Liver (tissue), 9 donors: ENCODE measurements around the gene CMIP. TPM values are rescaled to one million over a fixed set of nuclear protein-coding genes. Genes with fewer than 3 reads are reported as not detected.

Experiments
- DNase-seq: peaks from one replicate; pipeline ENCODE4 v3.0.0-alpha.2; 2017; ENCODE audit warnings: low spot score
- H3K27ac ChIP-seq, 2 donors: one replicate each; pipeline ENCODE4 v1.7.0; 2013; ENCODE audit warnings: inconsistent platforms in 2 of 2, low read length in 2 of 2, control low read depth in 1 of 2, low read depth in 1 of 2, mild to moderate bottlenecking in 1 of 2
- H3K27me3 ChIP-seq, 4 donors: one replicate each; pipeline versions ENCODE4 v1.6.1 to v1.7.0; 2013; ENCODE audit warnings: low read length in 3 of 4, inconsistent platforms in 1 of 4, mild to moderate bottlenecking in 1 of 4, moderate library complexity in 1 of 4; ENCODE audit not compliant: control insufficient read depth in 4 of 4, insufficient read depth in 4 of 4
- H3K36me3 ChIP-seq, 4 donors: one replicate each; pipeline versions ENCODE4 v1.6.1 to v1.7.0; 2013; ENCODE audit warnings: low read length in 3 of 4, mild to moderate bottlenecking in 3 of 4, low read depth in 1 of 4, moderate library complexity in 1 of 4; ENCODE audit not compliant: control insufficient read depth in 4 of 4, insufficient read depth in 3 of 4
- H3K4me1 ChIP-seq, 4 donors: one replicate each; pipeline versions ENCODE4 v1.6.1 to v1.7.0; 2013; ENCODE audit warnings: low read length in 3 of 4, mild to moderate bottlenecking in 3 of 4, moderate library complexity in 1 of 4; ENCODE audit not compliant: control insufficient read depth in 4 of 4, insufficient read depth in 4 of 4
- H3K4me3 ChIP-seq, 3 donors: one replicate each; pipeline versions ENCODE4 v1.6.1 to v1.7.0; 2013; ENCODE audit warnings: low read length in 3 of 3, control low read depth in 1 of 3, low read depth in 1 of 3, mild to moderate bottlenecking in 1 of 3
- H3K9ac ChIP-seq, 2 donors: one replicate each; pipeline ENCODE4 v1.7.0; 2013; ENCODE audit warnings: low read length in 2 of 2, mild to moderate bottlenecking in 2 of 2, moderate library complexity in 2 of 2, control low read depth in 1 of 2, low read depth in 1 of 2
- H3K9me3 ChIP-seq, 4 donors: one replicate each; pipeline versions ENCODE4 v1.6.1 to v1.7.0; 2013; ENCODE audit warnings: low read length in 3 of 4; ENCODE audit not compliant: control insufficient read depth in 4 of 4
- ATF3 ChIP-seq: IDR thresholded peaks from 2 replicates; pipeline ENCODE4 v1.6.1; 2016; ENCODE audit warnings: antibody characterized with exemption
- CTCF ChIP-seq: fragments of 150-350 bp; IDR thresholded peaks from 2 replicates; pipeline ENCODE4 v1.5.1; 2017; ENCODE audit warnings: improper control_type of control experiment, low read depth, low read length; ENCODE audit not compliant: missing input control
- EGR1 ChIP-seq, 2 donors: IDR thresholded peaks; 2 replicates each; pipeline ENCODE4 v1.6.1; 2016 to 2018; ENCODE audit warnings: antibody characterized with exemption in 2 of 2, low read depth in 2 of 2
- FOXA1 ChIP-seq: IDR thresholded peaks from 2 replicates; pipeline ENCODE4 v1.6.1; 2016; ENCODE audit warnings: antibody characterized with exemption
- FOXA2 ChIP-seq: IDR thresholded peaks from 2 replicates; pipeline ENCODE4 v1.6.1; 2016; ENCODE audit warnings: antibody characterized with exemption
- GABPA ChIP-seq, 2 donors: IDR thresholded peaks in 1 of 2; conservative IDR thresholded peaks in 1 of 2; 2 replicates each; pipeline ENCODE4 v1.6.1; 2016; ENCODE audit warnings: antibody characterized with exemption in 2 of 2, mild to moderate bottlenecking in 1 of 2, moderate library complexity in 1 of 2
- HNF4A ChIP-seq, 2 donors: conservative IDR thresholded peaks; 2 replicates each; pipeline ENCODE4 v1.6.1; 2016; ENCODE audit warnings: antibody characterized with exemption in 2 of 2, mild to moderate bottlenecking in 2 of 2
- HNF4G ChIP-seq: IDR thresholded peaks from 2 replicates; pipeline ENCODE4 v1.6.1; 2016; ENCODE audit warnings: antibody characterized with exemption
- JUND ChIP-seq, 2 donors: IDR thresholded peaks; 2 replicates each; pipeline ENCODE4 v1.6.1; 2016; ENCODE audit warnings: antibody characterized with exemption in 2 of 2
- MAX ChIP-seq: IDR thresholded peaks from 2 replicates; pipeline ENCODE4 v1.6.1; 2016; ENCODE audit warnings: antibody characterized with exemption
- NR2F2 ChIP-seq: IDR thresholded peaks from 2 replicates; pipeline ENCODE4 v1.6.1; 2016; ENCODE audit warnings: antibody characterized with exemption
- RAD21 ChIP-seq, 2 donors: IDR thresholded peaks; 2 replicates each; pipeline ENCODE4 v1.6.1; 2016; ENCODE audit warnings: antibody characterized with exemption in 2 of 2, mild to moderate bottlenecking in 2 of 2
- REST ChIP-seq: IDR thresholded peaks from 2 replicates; pipeline ENCODE4 v1.6.1; 2016; ENCODE audit warnings: antibody characterized with exemption, mild to moderate bottlenecking
- RXRA ChIP-seq, 2 donors: IDR thresholded peaks; 2 replicates each; pipeline ENCODE4 v1.6.1; 2017 to 2018; ENCODE audit warnings: antibody characterized with exemption in 2 of 2, mild to moderate bottlenecking in 1 of 2
- SP1 ChIP-seq: IDR thresholded peaks from 2 replicates; pipeline ENCODE4 v1.6.1; 2018; ENCODE audit warnings: antibody characterized with exemption, mild to moderate bottlenecking
- TAF1 ChIP-seq: conservative IDR thresholded peaks from 2 replicates; pipeline ENCODE4 v1.6.1; 2016; ENCODE audit warnings: antibody characterized with exemption, mild to moderate bottlenecking
- YY1 ChIP-seq: IDR thresholded peaks from 2 replicates; pipeline ENCODE4 v1.6.1; 2016; ENCODE audit warnings: antibody characterized with exemption, mild to moderate bottlenecking
- ZBTB33 ChIP-seq: IDR thresholded peaks from 2 replicates; pipeline ENCODE4 v1.6.1; 2016; ENCODE audit warnings: antibody characterized with exemption
- WGBS: extraction: QIAGEN DNeasy Blood & Tissue Kit; methylation state at CpG from one replicate; pipeline ENCODE4 v1.1.7; 2013; 5-methylcytosine and 5-hydroxymethylcytosine counted together
- polyA plus RNA-seq, 2 donors: library from polyadenylated mRNA; stranded (reverse) in 1 of 2; unstranded in 1 of 2; fragments of 200-250 nt in 1 of 2; fragments of >200 nt in 1 of 2; fragmentation: Nextera tagmentation in 1 of 2; extraction: Ambion mirVana in 1 of 2; gene quantifications; one replicate each; pipeline versions ENCODE4 v1.2.1 to v1.2.3, GENCODE V29; 2013 to 2015
- total RNA-seq, 2 donors: library from RNA; depleted of rRNA; stranded (reverse); fragments of >200 nt; gene quantifications; one replicate each; pipeline ENCODE4 v1.2.3, GENCODE V29; 2014
- donor health status: healthy.
- donor health status: healthy.
- donor health status: healthy.
- donor health status: healthy.
- donor health status: healthy.

The CMIP gene
- total and polyA plus RNA-seq, 4 donors: 1.7 to 15.6 (median 10.1) TPM

- WGBS: 97% methylated on average over 14 of the region's 14 CpGs
- DNase-seq: no peak
- Histone ChIP-seq H3K27ac (no peak overlapping the region), H3K36me3 (peaks cover 5 to 52% (median 17%) of the 10 kb centered on the region in 4 donors), H3K4me3 (no peak overlapping the region), H3K27me3 (no peaks in the 10 kb centered on the region), H3K4me1 (no peaks in the 10 kb centered on the region), H3K9me3 (no peaks in the 10 kb centered on the region), H3K9ac (no peak overlapping the region)
- no peak for TF ChIP-seq JUND (IDR thresholded peaks at IDR 0.05)
- TF ChIP-seq FOXA2: no peak
- no peak for TF ChIP-seq YY1
- TF ChIP-seq NR2F2: no peak
- TF ChIP-seq TAF1: no peak
- TF ChIP-seq CTCF: no peak
- no peak for TF ChIP-seq GABPA (IDR thresholded peaks at IDR 0.05 in 1 of 2, conservative IDR thresholded peaks at IDR 0.05 in 1 of 2)
- TF ChIP-seq RAD21 (IDR thresholded peaks at IDR 0.05): no peak
- no peak for TF ChIP-seq HNF4A (conservative IDR thresholded peaks at IDR 0.05)
- TF ChIP-seq FOXA1: no peak
- no peak for TF ChIP-seq ATF3
- no peak for TF ChIP-seq HNF4G
- TF ChIP-seq ZBTB33: no peak
- TF ChIP-seq REST: no peak
- TF ChIP-seq MAX: no peak
- TF ChIP-seq SP1: no peak
- TF ChIP-seq EGR1 (IDR thresholded peaks at IDR 0.05; ENCODE audit: low read depth in 2 of 2): no peak
- no peak for TF ChIP-seq RXRA (IDR thresholded peaks at IDR 0.05)
Observed at GRCh38 chr16:81664153-81664552, 219.5 kb downstream of the CMIP start.

GRCh38 chr16:81665588-81665987, 221.0 kb downstream of the CMIP start:
- no peak for TF ChIP-seq HNF4G
- no peak for TF ChIP-seq RAD21 (IDR thresholded peaks at IDR 0.05)
- no peak for DNase-seq
- Histone ChIP-seq H3K36me3 (peaks cover 5 to 52% (median 20%) of the 10 kb centered on the region in 4 donors), H3K4me1 (no peaks in the 10 kb centered on the region), H3K9ac (no peak overlapping the region), H3K9me3 (no peaks in the 10 kb centered on the region), H3K27ac (no peak overlapping the region), H3K27me3 (no peaks in the 10 kb centered on the region), H3K4me3 (no peak overlapping the region)
- 83% methylated on average over 4 of the region's 4 CpGs for whole genome bisulfite sequencing
